G401.6 (cell line): ENCODE results near the gene BAK1.
A peak's percentile ranks its signal among the peaks of the same experiment; 100 is the strongest.

Experiments used
- FAIRE-seq: peaks from 2 replicates; lab custom pipeline; 2012; peaks lifted over from hg19 to GRCh38; lab: Jason Lieb, UNC

BAK1 gene

DNA sequence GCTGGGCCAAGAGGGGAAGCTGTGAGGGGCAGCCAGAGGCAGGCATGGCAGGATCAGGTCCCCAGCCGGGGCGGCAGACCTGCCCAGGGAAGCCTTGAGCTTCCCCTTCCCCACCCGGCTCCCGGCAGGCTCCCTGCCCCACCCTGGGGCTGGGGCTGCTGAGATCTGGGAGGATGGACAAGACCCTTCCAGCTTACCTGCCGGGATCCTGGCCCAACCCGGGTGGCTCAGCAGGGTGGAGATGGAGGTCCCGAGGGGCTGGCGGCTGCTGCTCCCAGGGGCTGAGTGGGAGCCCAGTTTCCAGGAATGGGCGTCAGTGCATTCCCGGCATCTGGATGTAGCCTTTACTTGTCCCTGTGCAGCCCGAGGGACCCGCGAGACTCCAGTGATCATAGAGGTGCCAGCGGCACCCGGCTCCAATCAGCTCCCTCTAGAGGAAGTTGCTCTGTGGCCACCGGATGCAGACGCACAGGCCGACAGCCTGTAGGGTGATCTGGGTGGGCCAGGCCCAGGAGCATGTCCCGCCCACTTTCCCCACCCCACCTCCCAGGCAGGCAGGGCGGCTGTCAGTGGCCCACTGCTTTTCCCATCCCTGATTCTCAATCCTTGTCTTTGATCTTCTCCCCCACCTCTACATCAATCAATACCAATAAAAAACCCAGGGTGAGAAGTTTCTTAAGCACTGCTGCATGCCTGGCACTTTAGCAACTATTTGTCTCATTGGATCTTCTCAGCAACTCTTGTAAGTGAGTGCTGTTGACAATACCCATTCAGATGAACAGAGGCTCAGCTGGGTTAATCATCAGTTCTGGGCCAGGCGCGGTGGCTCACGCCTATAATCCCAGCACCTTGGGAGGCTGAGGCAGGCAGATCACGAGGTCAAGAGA lies at the start of gene BAK1:
Gene BAK1 (minus strand): TSS at position 449 of the 887 bp plus-strand sequence. CDS start 2,672 bp downstream, outside the sequence.
- FAIRE-seq, result peak; percentile 68

DNA sequence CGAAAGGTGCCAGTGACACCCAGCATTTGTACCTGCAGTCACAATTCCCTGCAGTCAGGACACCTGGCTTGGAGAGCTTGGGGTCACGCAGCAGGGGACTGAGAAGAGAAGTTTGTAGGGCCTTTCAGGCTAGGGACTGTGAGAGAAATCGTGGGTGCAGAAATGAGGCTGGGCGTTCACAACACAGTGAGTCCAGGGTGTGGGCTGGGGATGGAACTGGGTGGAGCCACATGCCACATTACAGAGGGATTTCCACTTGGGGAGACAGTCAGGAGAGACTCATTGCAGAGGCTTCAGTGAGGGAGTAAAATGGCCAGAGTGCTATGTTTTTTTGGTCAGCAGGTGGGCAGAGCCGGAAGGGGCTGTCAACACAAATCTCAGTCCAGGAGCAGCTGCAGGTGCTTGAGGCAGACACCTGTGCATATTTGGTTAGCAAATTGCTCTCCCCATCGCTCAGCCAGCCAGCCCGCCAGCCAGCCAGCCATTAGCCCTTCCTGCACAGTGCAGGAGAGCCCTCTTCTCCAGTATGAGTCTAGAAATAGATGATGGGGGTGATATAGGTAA lies 48.4 kb upstream of the BAK1 start:
- no peak for FAIRE-seq

DNA sequence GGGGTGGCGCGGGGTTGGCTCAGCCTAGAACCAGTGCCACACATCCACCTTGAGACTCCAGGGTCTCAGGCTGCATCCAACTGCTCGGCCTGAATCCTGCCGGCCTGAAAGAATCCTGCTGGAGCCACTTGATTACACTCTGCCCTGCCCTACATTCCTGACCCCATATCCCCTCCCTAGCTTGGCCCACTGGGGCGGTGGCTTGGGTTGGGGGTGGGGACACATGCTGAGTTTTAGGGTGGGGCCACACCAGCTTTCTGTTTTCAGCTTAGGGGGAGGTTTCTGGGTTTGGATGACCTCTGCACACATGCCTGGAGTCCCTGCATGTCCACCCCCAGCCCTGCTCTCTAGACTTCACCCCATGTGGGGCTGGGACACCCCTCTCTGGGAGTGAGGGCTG lies 47.8 kb upstream of the BAK1 start:
- no peak for FAIRE-seq

DNA sequence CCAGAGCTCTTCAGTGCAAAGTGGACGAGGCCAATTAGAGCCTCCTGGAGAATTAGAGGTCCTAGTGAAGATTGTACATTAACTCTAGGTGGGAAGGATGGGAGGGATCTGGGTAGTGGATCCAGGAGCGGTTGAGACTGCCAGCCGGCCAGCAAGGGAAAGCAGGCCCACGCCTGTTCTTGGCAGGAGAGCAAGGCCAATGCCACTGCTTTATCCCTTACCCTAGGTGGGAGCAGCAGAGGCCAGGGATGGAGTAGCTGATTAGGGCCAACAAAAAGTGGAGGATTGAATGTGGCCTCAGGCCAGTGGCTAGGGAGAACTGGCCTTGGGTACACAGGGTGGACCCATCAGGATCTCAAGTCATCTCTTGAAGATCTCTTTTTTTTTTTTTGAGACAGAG lies 44.8 kb upstream of the BAK1 start:
- FAIRE-seq, result no peak

DNA sequence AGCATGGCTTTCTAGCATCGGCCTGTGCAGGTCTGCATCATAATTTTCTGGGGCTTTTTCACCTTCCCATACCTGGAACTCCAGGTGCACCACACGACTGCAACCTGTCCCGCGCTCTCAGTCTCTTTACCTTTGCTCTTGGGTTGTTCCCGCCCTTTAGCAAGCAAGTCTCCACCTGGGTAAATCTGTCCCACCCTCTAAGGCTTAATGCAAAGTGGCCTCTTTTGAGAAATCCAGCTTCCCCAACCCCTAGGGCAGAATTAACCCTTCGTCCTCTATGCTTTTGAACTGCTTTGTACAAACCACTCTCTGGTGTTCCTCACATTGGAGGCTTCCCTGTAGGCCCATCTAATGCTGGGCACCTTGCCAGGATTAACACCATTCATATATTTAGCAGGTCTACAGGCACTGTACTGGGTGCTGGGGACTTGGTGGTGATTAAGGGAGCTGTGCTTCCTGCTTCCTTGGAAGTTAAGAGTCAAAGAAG lies 43.9 kb upstream of the BAK1 start:
- no peak for FAIRE-seq

DNA sequence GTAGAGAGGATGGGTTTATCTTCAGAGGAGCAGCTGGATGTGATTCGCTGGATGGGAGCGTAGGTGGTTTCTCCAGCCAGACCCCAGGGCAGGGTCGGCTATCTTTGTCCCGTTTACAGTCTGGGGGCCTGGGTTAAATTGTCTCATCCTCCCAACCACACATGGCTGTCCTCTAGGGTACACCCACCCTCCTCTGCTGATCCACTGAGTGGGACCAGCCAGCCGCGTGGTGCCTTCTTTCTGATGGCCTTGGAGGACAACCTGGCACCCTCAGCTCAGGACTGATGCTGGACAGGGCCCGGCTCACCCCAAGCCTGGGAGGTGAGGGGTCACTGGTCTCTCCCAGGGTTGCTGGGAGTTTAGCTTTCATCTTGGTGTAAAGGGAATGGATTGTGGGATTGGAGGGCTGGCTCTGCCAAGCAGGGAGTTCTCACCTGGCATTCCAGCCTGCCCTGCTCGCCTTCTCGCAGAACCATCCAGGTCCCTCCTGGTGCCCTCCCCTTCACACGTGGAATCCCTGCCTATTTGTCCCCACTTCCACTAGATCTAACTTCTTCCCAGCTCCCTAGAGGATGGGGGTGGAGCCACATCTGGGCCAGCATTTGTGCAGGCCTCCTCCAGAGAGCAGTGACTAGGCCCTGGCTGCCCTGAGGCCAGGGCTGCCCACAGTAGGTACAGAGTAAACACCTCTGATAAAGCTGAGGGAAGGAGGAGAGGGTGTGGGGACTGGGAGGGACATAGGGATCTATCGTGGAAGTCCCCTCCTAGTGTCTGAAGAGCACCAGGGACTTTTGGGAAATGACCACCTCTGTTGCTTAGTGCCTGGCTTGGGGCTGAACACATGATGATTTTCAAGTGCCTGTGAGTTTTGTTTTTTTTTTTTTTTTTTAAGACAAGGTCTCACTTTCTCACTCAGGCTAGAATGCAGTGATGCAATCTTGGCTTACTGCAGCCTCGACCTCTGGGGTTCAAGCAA lies 42.7 kb upstream of the BAK1 start:
- FAIRE-seq, result no peak

DNA sequence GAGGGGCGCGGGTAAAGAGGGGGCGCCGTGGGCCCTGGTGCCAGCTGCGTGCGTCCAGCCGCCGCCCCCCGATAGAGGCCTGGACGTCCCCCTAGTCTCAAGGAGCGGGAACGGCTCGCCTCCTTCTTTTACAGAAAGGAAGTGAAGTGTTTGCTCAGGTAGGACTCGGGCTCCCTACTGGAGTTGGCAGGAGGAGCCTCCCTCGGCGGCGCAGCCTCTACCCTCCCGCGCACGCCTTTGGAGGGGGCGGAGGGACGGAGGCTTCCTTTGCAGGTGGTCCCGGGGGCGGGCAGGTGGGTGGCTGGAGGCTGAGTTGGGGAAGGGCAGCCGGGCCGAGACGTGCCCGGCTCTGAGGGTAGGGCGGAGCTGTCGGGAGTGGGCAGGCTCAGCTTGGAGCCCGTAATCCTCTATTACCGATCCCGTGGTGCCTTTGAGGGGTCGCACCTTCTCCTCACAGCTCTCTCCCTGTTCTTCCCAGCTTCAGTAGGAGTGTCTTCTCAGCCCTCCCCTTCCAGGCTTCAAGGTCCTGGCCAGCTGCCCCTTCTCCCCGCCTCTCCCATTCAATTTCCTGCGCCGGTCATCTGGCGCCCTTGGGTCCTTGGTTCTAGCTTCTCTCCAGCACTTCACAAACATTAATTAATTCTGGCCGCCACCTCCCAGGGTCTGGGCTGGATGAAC lies 41.8 kb upstream of the BAK1 start:
- peak; percentile 76 for FAIRE-seq

DNA sequence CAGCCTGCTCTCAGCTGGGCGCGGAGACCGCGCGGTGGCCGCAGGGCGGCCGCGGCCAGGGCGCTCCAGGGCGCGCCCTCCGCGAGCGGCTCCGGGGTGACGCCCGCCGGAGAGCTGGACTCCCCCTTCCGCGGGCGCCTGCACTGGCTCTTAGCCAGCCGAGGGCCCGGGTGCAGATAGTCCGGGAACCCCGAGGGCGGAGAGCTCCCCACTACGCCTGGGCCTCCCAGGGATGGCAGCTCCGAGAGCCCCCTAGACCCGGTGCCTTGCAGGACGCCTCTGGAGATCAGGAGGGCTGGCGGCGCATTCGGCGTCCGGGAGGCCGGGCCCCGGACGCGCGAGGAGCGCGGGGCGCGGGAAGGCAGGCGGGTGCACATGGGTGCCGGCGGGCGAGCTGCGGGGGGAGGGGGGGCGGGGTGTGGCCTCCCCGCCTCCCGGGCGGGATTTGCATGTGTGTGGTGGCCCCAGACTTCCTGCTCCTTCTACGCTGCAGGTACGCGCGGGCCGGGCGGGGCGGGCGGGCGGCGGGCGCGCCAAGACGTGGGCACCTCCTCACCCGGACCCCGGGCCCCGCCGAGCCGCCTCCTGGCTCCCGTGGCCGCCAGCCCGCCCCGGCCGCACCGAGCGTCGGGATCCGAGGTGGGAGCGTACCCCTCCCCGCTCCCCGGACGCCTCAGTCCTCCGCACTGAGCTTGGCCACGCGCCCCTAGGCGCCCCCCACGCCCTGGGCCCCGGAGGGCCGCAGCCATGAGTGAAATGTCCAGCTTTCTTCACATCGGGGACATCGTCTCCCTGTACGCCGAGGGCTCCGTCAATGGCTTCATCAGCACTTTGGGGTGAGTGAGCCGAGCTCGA lies 41.0 kb upstream of the BAK1 start, which contains the start of gene ITPR3:
Gene ITPR3 (plus strand): TSS at position 467 of the 855 bp plus-strand sequence. CDS start 281 bp downstream, at position 748.
- no peak for FAIRE-seq

DNA sequence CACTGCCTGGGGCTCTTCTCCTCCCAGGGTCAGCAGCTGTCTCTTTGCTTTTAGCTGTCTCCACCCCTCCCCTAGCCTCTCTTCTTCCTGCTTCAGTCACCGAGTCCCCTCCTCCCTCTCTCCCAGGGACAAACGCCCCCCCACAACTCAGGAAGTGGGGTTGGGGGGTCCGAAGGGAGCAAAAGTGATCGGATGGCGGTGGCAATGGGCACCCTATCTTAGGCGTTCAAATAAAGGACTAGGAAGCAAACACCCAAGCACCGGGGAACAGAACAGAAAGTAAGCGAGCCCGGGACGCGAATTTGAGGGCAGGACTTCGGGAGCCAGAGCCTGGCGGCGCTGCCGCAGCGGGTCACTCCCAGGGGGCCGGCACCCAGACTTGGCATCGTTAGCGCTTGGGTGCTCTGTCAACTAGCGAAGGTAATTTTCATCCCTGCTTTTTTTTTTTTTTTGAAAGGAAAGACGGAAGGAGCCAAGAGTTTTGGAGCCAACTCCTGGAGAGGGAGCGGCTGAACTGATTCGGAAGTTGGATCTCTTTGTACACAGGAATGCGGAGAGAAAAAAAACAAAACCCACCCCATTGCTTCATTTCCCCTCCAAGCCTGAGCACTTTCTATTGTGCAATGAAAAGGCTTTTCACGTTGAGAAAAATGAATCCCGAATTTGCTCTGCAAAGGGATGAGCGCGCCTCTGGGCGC lies 40.2 kb upstream of the BAK1 start:
- FAIRE-seq, result no peak

DNA sequence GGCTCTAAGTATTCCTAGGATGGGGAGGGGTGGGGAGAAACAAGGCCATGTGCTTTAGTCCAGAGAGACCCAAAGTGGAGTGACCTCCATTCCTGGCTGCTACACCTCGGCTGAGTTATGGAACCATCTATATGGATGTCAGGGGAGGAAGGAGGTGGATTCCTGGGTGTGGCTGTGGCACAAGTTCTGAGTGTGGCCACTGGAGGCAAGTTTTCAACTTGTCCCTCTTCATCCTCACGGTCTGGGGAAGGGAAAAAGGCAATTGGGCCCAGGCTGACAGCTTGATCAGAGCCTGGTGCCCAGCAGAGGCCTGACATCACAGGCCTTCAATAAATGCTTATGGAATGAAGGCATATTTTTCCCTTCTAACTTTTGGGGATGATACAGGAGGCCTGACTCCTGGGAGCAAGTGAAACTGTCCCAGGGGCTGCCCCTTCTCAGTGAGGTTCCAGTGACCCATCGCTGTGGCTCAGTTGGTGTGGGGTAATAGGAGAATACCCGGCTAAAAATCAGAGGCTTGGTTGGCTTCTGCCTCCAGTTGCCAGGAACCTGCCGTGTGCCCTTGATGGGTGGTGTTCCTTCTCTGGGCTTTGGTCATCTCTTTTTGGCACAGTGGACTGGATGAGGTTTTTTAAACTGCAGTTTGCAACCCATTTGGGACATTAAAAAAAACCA lies 39.2 kb upstream of the BAK1 start:
- no peak for FAIRE-seq

DNA sequence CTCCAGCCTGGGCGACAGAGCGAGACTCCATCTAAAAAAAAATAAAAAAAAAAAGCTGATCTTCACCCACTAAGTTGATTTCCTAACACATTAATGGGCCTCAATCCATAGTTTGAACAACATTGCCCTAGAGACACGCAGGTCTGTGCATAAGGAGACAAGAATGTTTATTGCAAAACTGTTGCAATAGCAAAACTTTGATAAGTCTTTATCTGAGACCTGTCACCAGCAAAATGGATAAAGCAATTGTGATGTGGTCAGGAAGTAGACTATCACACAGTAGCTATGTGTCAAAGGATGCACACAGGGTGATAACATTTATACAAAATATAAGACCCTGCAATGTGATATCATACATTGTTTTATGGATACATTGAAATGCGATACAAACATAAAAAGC lies 36.8 kb upstream of the BAK1 start:
- FAIRE-seq, result no peak

DNA sequence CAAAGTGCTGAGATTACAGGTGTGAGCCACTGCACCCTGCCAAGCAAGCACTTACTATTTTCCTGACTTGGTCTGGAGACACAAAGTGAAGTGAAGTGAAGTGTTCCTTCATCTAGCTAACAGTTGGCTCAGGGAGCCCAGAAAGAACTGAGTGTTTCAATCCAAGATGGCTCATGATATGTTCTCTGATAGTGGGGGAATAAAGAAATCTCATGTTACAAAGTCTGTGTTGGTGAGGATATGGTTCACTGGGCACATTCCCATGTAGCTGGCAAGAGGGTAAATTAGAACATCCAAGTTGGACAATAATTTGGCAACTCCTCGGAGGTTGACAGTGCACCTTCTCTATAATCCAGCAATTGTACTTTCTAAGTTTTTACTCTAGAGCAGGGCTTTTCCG lies 36.0 kb upstream of the BAK1 start:
- no peak for FAIRE-seq

DNA sequence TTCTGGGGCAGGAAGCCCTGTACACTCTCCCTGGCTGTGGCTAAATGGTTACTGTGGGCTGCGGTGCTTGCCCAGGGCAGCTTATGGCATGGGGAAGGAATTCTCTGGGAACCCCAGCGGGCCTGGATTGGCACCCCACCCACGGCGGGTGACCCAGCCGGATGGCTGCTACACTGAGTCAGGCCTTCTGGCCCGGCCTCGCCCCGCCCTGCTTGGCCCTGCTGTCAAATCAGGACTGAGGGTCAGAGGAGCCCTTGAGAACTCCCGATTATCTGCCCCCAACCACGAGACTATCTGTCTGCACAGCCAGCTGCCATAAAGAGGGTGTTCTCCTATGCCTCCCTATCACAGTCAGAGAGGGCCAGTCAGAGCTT lies 33.7 kb upstream of the BAK1 start:
- no peak for FAIRE-seq

DNA sequence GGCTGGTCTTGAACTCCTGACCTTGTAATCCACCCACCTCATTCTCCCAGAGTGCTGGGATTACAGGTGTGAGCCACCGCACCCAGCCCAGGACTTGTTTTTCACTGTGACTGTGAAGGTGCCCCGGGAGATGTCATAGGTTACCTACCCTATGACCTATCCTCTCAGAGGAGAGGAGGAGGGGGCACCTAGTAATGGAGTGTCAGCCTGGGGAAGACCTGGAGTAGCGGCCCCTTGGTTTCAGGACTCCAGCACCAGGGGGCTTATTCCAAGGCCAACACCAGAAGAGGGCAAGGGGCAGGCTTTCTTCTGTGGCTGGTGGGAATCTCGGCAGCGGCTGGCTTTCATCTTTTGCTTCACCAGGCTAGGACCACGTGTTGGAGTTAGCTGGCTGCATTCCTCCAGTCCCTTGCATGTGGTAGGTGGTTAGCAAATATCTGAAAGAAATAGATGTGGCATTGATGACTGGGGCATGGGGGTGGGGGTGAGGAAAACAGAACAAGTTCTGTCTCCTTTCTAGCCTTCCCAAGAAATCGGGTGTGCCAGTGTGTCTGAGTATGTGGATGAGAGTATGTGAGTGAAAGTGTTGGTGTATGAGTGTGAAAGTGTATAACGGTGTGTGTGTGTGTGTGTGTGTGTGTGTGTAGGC lies 33.2 kb upstream of the BAK1 start:
- FAIRE-seq, result no peak

DNA sequence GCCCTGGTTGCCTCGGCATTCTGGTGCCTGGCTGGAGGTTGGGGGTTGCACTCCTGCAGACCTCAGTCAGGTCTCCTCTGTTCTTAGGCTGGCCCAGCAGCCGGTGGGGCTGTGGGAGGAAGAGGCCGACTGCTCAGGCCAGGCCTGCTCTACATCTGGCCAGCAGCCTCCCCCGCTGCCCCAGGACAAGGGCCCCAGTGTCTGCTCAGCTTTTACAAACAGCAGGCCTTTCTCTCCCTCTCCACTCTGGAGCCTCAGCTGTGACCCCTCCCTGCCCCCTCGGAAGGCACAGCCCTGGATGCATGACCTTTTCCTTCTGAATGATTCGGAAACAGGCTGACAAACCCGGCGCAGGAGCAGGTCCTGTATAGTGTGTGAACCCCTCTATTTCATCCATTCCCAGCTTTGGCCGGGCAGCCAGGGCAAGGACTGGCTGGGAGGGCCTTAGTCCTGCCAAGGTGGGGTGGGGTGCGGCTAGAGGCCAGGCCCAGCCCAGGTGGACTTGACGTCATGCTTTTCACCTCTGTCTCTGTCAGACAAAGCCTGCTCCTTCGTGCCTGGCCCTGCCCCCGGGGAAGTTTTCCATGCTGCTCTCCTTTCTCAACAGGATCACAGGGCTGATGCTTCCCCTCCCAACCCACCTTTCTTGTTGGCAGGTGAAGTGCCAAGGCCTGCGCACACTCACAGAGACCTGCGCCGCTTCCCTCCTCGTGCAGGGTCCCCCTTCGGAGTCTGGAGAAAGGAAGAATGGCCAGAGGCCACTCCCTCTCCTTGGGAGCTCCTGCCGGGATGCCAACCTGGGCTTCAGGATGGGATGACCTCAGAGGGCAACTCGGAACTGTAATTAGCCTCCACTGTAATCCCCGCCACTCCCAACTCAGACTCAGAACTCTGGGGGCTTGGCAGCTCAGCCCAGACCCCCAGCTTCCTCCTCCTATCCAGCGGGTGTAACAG lies 31.0 kb upstream of the BAK1 start:
- FAIRE-seq, result no peak

DNA sequence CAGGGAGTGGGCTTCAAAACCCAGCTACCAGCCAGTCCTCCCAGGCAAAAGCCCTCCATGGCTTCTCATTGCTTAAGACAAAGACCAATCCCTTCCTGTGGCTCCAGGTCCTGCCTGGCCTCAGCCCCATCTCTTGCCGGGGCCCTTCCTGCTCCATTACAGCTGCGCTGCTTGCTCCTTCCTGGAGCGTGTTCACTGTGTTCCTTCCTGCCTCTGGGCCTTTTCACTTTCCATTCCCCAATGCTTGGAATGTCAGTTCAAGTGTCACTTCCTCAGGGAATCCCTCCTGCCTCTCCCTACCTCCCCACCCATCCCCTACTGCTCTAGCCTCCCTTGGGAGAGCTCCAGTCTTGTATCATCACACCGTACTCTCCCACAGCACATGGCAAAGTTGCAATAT lies 30.0 kb upstream of the BAK1 start:
- FAIRE-seq, result no peak

DNA sequence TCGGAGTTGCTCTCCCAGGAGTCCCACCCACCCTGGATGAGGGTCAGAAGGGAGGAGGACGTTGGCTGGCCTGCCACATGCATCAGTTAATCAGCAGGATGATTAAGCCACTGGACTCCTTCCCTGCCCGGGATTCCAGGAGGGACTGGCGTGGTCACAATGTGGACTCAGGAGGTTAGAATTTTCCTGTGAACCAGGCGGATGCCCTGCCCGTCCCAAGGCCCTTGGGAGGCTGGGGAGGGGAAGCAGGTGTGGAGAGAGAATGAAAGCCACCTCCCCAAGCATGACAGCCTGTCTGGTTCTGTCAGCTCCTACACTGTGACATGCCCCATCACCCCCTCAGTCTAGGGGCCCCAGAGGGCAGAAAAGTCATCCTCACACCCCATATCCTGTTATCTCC lies 29.5 kb upstream of the BAK1 start:
- no peak for FAIRE-seq

DNA sequence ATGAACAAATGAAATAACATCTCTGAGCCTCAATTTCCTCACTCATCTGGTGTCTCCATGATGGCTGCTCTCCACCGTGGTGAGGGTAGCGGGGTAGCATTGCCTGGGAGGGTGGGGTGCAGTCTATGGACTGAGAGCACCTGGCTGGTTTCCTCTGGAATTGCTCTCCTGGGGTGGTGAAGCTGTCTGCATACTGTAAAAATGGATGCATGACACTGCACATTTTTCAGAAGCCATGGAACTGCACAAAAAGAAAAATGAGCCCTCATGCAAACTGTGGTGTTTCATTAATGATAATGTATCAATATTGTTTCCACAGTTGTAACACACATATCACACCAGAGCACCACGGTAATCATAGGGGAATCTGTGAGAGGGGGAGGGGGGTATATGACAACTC lies 28.9 kb upstream of the BAK1 start:
- no peak for FAIRE-seq
